ENCODE measurements around the gene BBS9. TPM values are rescaled to one million over a fixed set of nuclear protein-coding genes. Genes with fewer than 3 reads are reported as not detected.

Gene BBS9
- total RNA-seq, 4 donors from 2014 or later, result 11.2 to 34.5 (median 20.4) TPM

GRCh38 chr7:33642312-33642711 lies 512.9 kb downstream of the BBS9 start:
- H3K27me3 ChIP-seq, result no peaks in the 10 kb centered on the region
- H3K36me3 ChIP-seq, result peaks cover 0 to 4% of the 10 kb centered on the region in 2 donors
- ATAC-seq, result no peak
- WGBS, 2 donors (ENCODE audit: low coverage in 1 of 2), result 58 to 88% methylated on average over 1 of the region's 1 CpG
- no peak overlapping the region for H3K27ac ChIP-seq
- TF ChIP-seq POLR2A (IDR thresholded peaks at IDR 0.05), result no peak
- no peak for TF ChIP-seq CTCF (IDR thresholded peaks at IDR 0.05)
- no peak for TF ChIP-seq EP300 (IDR thresholded peaks at IDR 0.05)
- no peak for TF ChIP-seq POLR2AphosphoS5 (IDR thresholded peaks at IDR 0.05)
- H3K9me3 ChIP-seq, result no peaks in the 10 kb centered on the region
- no peak overlapping the region for H3K4me3 ChIP-seq
- no peaks in the 10 kb centered on the region for H3K4me1 ChIP-seq

- no peak for ATAC-seq
- Histone ChIP-seq H3K27ac (no peak overlapping the region), H3K27me3 (no peaks in the 10 kb centered on the region), H3K4me3 (no peak overlapping the region), H3K9me3 (no peaks in the 10 kb centered on the region), H3K4me1 (no peaks in the 10 kb centered on the region), H3K36me3 (peaks cover 0 to 4% of the 10 kb centered on the region in 2 donors)
- TF ChIP-seq POLR2AphosphoS5 (IDR thresholded peaks at IDR 0.05) (no peak), CTCF (IDR thresholded peaks at IDR 0.05) (no peak), EP300 (IDR thresholded peaks at IDR 0.05) (no peak), POLR2A (IDR thresholded peaks at IDR 0.05) (no peak)
- 64% methylated on average over 2 of the region's 2 CpGs for WGBS, 2 donors (ENCODE audit: low coverage in 1 of 2)
Measured at GRCh38 chr7:33643530-33643929, 514.2 kb downstream of the BBS9 start.

DNA sequence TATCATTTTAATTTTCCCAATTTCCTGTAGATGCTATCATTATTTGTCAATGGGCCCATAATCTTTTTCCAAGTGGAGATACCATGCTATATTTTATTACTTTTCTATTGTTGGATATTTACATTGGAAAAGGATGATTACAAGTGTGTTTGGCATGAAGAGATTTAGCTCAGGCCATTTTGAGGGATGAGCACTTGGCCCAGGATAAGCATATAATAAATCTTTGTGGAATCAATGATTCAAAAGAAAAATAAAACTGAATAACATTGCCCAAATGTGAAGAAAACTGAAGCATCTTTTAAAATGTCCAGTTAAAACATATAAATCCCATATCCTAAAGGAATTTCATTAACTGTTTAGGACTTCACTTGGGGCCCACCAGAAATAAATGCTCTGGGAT lies 515.1 kb downstream of the BBS9 start:
- no peak overlapping the region for H3K27ac ChIP-seq
- H3K9me3 ChIP-seq, result no peaks in the 10 kb centered on the region
- no peaks in the 10 kb centered on the region for H3K4me1 ChIP-seq
- no peaks in the 10 kb centered on the region for H3K27me3 ChIP-seq
- no peak overlapping the region for H3K4me3 ChIP-seq
- no peak for ATAC-seq
- TF ChIP-seq CTCF (IDR thresholded peaks at IDR 0.05), result no peak
- TF ChIP-seq POLR2A (IDR thresholded peaks at IDR 0.05), result no peak
- TF ChIP-seq EP300 (IDR thresholded peaks at IDR 0.05), result no peak
- H3K36me3 ChIP-seq, result peaks cover 0 to 4% of the 10 kb centered on the region in 2 donors

- no peaks in the 10 kb centered on the region for H3K4me1 ChIP-seq
- H3K4me3 ChIP-seq, result no peak overlapping the region
- no peak overlapping the region for H3K27ac ChIP-seq
- TF ChIP-seq POLR2AphosphoS5 (IDR thresholded peaks at IDR 0.05) (no peak), CTCF (IDR thresholded peaks at IDR 0.05) (no peak), POLR2A (IDR thresholded peaks at IDR 0.05) (no peak), EP300 (IDR thresholded peaks at IDR 0.05) (no peak)
- H3K36me3 ChIP-seq, result peaks cover 0 to 4% of the 10 kb centered on the region in 2 donors
- no peak for ATAC-seq
- no peaks in the 10 kb centered on the region for H3K27me3 ChIP-seq
- H3K9me3 ChIP-seq, result no peaks in the 10 kb centered on the region
- WGBS, 2 donors (ENCODE audit: low coverage in 1 of 2), result 89 to 95% methylated on average over 2 of the region's 2 CpGs
Measured at GRCh38 chr7:33645104-33645503, 515.7 kb downstream of the BBS9 start.

- no peaks in the 10 kb centered on the region for H3K36me3 ChIP-seq
- ATAC-seq, result no peak
- TF ChIP-seq CTCF (IDR thresholded peaks at IDR 0.05) (no peak), POLR2AphosphoS5 (IDR thresholded peaks at IDR 0.05) (no peak), POLR2A (IDR thresholded peaks at IDR 0.05) (no peak), EP300 (IDR thresholded peaks at IDR 0.05) (no peak)
- no peak overlapping the region for H3K27ac ChIP-seq
- no peaks in the 10 kb centered on the region for H3K4me1 ChIP-seq
- H3K9me3 ChIP-seq, result no peaks in the 10 kb centered on the region
- no peaks in the 10 kb centered on the region for H3K27me3 ChIP-seq
- 87 to 96% methylated on average over 3 of the region's 3 CpGs for WGBS, 2 donors (ENCODE audit: low coverage in 1 of 2)
- H3K4me3 ChIP-seq, result no peak overlapping the region
Measured at GRCh38 chr7:33646166-33646565, 516.8 kb downstream of the BBS9 start.

Measured in gastroesophageal sphincter (tissue), 4 donors.